Peyer's patch (tissue), 4 donors: ENCODE measurements around the gene DNMT3B.

Experiments used
- POLR2A ChIP-seq, 2 donors: fragments of 450-650 bp; IDR thresholded peaks; one replicate each; pipeline ENCODE4 v1.5.1; 2017; ENCODE audit warnings: antibody characterized with exemption in 2 of 2, mild to moderate bottlenecking in 2 of 2, moderate library complexity in 2 of 2
- TF ChIP-seq, protein P1 (sequence below), 6 experiments: fragments of 450-650 bp in 4 of 6; fragments of 200-600 bp in 2 of 6; sonication (generic) in 1 of 6; IDR thresholded peaks; one replicate each; pipeline ENCODE4 v1.5.1; 2017 to 2019; ENCODE audit warnings: antibody characterized with exemption in 6 of 6, mild to moderate bottlenecking in 3 of 6, moderate library complexity in 1 of 6

DNA sequence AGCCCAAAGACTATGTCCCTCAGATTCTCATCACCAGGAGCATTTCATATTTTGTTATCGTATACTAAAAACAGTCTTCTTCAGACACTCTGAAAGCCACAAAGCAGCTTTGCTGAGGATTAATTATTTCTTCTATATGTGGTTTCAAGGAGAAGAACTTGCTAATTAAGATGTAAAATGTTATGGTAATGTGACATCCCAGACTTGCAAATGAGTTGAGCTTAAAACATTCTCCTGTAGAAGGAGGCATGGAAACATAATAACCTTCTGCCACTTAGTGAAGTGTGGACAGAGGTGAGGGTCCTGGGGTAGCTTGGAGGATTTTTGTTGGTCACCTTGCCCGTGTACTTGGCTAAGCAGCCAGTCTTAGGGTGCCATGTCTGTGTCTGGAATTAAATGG, 40.9 kb downstream of the DNMT3B start:
- TF ChIP-seq, protein P1, sequence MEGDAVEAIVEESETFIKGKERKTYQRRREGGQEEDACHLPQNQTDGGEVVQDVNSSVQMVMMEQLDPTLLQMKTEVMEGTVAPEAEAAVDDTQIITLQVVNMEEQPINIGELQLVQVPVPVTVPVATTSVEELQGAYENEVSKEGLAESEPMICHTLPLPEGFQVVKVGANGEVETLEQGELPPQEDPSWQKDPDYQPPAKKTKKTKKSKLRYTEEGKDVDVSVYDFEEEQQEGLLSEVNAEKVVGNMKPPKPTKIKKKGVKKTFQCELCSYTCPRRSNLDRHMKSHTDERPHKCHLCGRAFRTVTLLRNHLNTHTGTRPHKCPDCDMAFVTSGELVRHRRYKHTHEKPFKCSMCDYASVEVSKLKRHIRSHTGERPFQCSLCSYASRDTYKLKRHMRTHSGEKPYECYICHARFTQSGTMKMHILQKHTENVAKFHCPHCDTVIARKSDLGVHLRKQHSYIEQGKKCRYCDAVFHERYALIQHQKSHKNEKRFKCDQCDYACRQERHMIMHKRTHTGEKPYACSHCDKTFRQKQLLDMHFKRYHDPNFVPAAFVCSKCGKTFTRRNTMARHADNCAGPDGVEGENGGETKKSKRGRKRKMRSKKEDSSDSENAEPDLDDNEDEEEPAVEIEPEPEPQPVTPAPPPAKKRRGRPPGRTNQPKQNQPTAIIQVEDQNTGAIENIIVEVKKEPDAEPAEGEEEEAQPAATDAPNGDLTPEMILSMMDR (IDR thresholded peaks at IDR 0.05) = no peak
- no peak for TF ChIP-seq POLR2A (IDR thresholded peaks at IDR 0.05)
